Left lobe of liver (tissue), 2 donors: ENCODE measurements around the gene FRY. TPM values are rescaled to one million over a fixed set of nuclear protein-coding genes. Genes with fewer than 3 reads are reported as not detected.

Experiments
- ATAC-seq: fragments of 200-7000 bp; cut with Tn5 transposase; one replicate; pipeline ENCODE4 v1.9.1; 2020; ENCODE audit warnings: mild to moderate bottlenecking, moderate library complexity
- DNase-seq: peaks from one replicate; pipeline ENCODE4 v3.0.0-alpha.2; 2020; ENCODE audit warnings: low spot score
- total RNA-seq: library from RNA; stranded (reverse); gene quantifications from one replicate; pipeline ENCODE4 v1.2.1, GENCODE V29; 2021
- donor health status: DM: no; HTN: no; CAD: no; lungs with moderate emphysema.
- donor health status: DM: no; HTN: yes; CAD: no.

The FRY gene
- total RNA-seq, 1 donor from 2014 or later, result 15.1 TPM

- ATAC-seq (no peak), DNase-seq (no peak)
Observed at GRCh38 chr13:32248801-32249200, 217.2 kb downstream of the FRY start.

- no peak for ATAC-seq
- no peak for DNase-seq
Observed at GRCh38 chr13:32252812-32253438, 221.4 kb downstream of the FRY start.

GRCh38 chr13:32253911-32254399 is 222.4 kb downstream of the FRY start:
- ATAC-seq (peak; percentile 52), DNase-seq (no peak)

GRCh38 chr13:32254416-32254815 is 222.8 kb downstream of the FRY start:
- ATAC-seq (peak; percentile 53), DNase-seq (no peak)

GRCh38 chr13:32254916-32255723 is 223.5 kb downstream of the FRY start:
- ATAC-seq, result peak; percentile 38
- no peak for DNase-seq

GRCh38 chr13:32255724-32256109 is 224.1 kb downstream of the FRY start:
- DNase-seq (no peak), ATAC-seq (peak; percentile 81)

GRCh38 chr13:32256243-32256642 is 224.7 kb downstream of the FRY start:
- ATAC-seq, result no peak
- DNase-seq, result no peak

- no peak for ATAC-seq
- DNase-seq, result no peak
Observed at GRCh38 chr13:32257649-32258048, 226.1 kb downstream of the FRY start.

- no peak for DNase-seq
Observed at GRCh38 chr13:32259116-32259515, 227.5 kb downstream of the FRY start.

GRCh38 chr13:32261567-32261966 is 230.0 kb downstream of the FRY start:
- DNase-seq, result no peak
- ATAC-seq, result peak; percentile 53

More at GRCh38 chr13:32259116-32259515, 227.5 kb downstream of the FRY start:
- peak; percentile 16 for ATAC-seq

GRCh38 chr13:32262165-32262564 is 230.6 kb downstream of the FRY start:
- DNase-seq (no peak), ATAC-seq (no peak)

GRCh38 chr13:32262619-32263018 is 231.0 kb downstream of the FRY start:
- no peak for DNase-seq
- no peak for ATAC-seq

- DNase-seq (no peak), ATAC-seq (peak; percentile 27)
Observed at GRCh38 chr13:32264407-32264806, 232.8 kb downstream of the FRY start.

GRCh38 chr13:32265726-32266125 is 234.2 kb downstream of the FRY start:
- no peak for ATAC-seq
- DNase-seq, result no peak

- no peak for ATAC-seq
- DNase-seq, result no peak
Observed at GRCh38 chr13:32266130-32266529, 234.6 kb downstream of the FRY start.

GRCh38 chr13:32267836-32268439 is 236.4 kb downstream of the FRY start:
- peak; percentile 57 for DNase-seq
- ATAC-seq, result peak; percentile 91

GRCh38 chr13:32272021-32272683 is 240.6 kb downstream of the FRY start:
- DNase-seq (no peak), ATAC-seq (no peak)

- DNase-seq, result no peak
- ATAC-seq, result no peak
Observed at GRCh38 chr13:32277839-32278238, 246.3 kb downstream of the FRY start.

- DNase-seq, result no peak
- ATAC-seq, result no peak
Observed at GRCh38 chr13:32278426-32278825, 246.9 kb downstream of the FRY start.

- DNase-seq (no peak), ATAC-seq (peak; percentile 44)
Observed at GRCh38 chr13:32281096-32281495, 249.5 kb downstream of the FRY start.

- ATAC-seq (no peak), DNase-seq (no peak)
Observed at GRCh38 chr13:32282096-32282711, 250.6 kb downstream of the FRY start.
